Osteoblast (primary cell): ENCODE results near the gene SEPTIN10. TPM values are rescaled to one million over a fixed set of nuclear protein-coding genes. Genes with fewer than 3 reads are reported as not detected.

Experiments used
- DNase-seq: peaks from one replicate; pipeline ENCODE4 v3.0.0; 2011; ENCODE audit warnings: low spot score, mixed read lengths; ENCODE audit not compliant: insufficient read length; ENCODE audit errors: missing footprints
- H2AFZ ChIP-seq: 2 replicates; pipeline ENCODE4 v1.6.0; 2011; ENCODE audit warnings: mild to moderate bottlenecking, low read length
- H3K27ac ChIP-seq: 2 replicates; pipeline ENCODE4 v1.5.1; 2011; ENCODE audit warnings: mild to moderate bottlenecking, low read depth, low read length, moderate library complexity
- H3K27me3 ChIP-seq: 2 replicates; pipeline ENCODE4 v1.6.0; 2012; ENCODE audit warnings: mild to moderate bottlenecking, control low read depth, inconsistent platforms, low read length, moderate library complexity; ENCODE audit not compliant: insufficient read depth
- H3K36me3 ChIP-seq: 2 replicates; pipeline ENCODE4 v1.5.1; 2011; ENCODE audit warnings: mild to moderate bottlenecking, low read length, control low read depth, moderate library complexity; ENCODE audit not compliant: insufficient read depth
- H3K4me1 ChIP-seq: 2 replicates; pipeline ENCODE4 v1.5.1; 2011; ENCODE audit warnings: mild to moderate bottlenecking, low read length, control low read depth, moderate library complexity; ENCODE audit not compliant: insufficient read depth
- H3K4me2 ChIP-seq: 2 replicates; pipeline ENCODE4 v1.6.0; 2011; ENCODE audit warnings: mild to moderate bottlenecking, low read length; ENCODE audit not compliant: insufficient read depth
- H3K4me3 ChIP-seq: fragments of 200-600 bp; sonication (generic); 3 replicates; pipeline ENCODE4 v1.5.1; 2012; ENCODE audit warnings: mild to moderate bottlenecking, low read length, inconsistent platforms; ENCODE audit not compliant: insufficient read depth
- H3K79me2 ChIP-seq: 2 replicates; pipeline ENCODE4 v1.6.0; 2012; ENCODE audit warnings: mild to moderate bottlenecking, low read length, control low read depth, inconsistent platforms; ENCODE audit not compliant: insufficient read depth
- H3K9me3 ChIP-seq: 2 replicates; pipeline ENCODE4 v1.5.1; 2011; ENCODE audit warnings: low read depth, low read length, control low read depth
- H4K20me1 ChIP-seq: 2 replicates; pipeline ENCODE4 v1.6.0; 2012; ENCODE audit warnings: mild to moderate bottlenecking, low read length, control low read depth; ENCODE audit not compliant: insufficient read depth
- total RNA-seq: library from RNA; depleted of rRNA; stranded (reverse); fragments of >200 nt; gene quantifications from 2 replicates; pipeline ENCODE4 v1.2.3, GENCODE V29; 2012
- TF ChIP-seq, protein P1 (sequence below): IDR thresholded peaks from 2 replicates; pipeline ENCODE4 v1.5.1; 2011; ENCODE audit warnings: mild to moderate bottlenecking, low read depth, low read length, moderate library complexity; ENCODE audit errors: extremely low read depth

The SEPTIN10 gene
- total RNA-seq, 1 donor: 101 TPM

DNA sequence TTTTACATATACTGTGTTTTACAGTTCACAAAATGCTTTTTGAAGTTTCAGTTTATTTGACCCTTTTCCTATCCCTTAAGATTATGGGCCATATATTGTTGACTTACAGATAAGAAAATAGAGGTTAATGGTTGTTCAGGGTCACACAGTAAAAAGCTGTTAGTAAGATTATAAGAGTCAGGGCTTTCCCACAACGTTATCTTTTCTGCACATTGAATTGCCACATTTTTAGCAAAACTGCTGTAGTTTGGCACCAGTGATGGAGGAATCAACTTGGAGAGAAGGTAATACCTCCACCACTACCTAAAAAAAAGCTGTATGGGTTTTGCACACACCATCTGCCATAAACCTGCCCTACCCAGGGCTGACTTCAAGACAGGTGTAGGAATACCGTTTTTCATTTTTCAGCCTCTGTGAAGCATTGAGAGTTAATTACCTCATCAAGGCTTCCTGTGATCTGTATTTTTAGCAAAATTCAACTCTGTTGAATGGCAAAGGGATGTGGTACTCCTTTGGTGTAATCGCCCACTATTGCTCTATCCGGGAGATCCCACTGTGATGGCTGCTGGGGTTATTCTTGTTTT lies 5.4 kb upstream of the SEPTIN10 start:
- TF ChIP-seq, protein P1, sequence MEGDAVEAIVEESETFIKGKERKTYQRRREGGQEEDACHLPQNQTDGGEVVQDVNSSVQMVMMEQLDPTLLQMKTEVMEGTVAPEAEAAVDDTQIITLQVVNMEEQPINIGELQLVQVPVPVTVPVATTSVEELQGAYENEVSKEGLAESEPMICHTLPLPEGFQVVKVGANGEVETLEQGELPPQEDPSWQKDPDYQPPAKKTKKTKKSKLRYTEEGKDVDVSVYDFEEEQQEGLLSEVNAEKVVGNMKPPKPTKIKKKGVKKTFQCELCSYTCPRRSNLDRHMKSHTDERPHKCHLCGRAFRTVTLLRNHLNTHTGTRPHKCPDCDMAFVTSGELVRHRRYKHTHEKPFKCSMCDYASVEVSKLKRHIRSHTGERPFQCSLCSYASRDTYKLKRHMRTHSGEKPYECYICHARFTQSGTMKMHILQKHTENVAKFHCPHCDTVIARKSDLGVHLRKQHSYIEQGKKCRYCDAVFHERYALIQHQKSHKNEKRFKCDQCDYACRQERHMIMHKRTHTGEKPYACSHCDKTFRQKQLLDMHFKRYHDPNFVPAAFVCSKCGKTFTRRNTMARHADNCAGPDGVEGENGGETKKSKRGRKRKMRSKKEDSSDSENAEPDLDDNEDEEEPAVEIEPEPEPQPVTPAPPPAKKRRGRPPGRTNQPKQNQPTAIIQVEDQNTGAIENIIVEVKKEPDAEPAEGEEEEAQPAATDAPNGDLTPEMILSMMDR: no peak
- Histone ChIP-seq H3K4me2 (no peak overlapping the region), H3K27ac (no peak overlapping the region), H3K27me3 (peaks cover 3% of the 10 kb centered on the region), H3K4me3 (no peak overlapping the region), H2AFZ (no peak overlapping the region), H3K79me2 (peaks cover 21% of the 10 kb centered on the region), H4K20me1 (peaks cover 16% of the 10 kb centered on the region), H3K36me3 (no peaks in the 10 kb centered on the region), H3K9me3 (no peaks in the 10 kb centered on the region), H3K4me1 (peaks cover 13% of the 10 kb centered on the region)
- DNase-seq: no peak

DNA sequence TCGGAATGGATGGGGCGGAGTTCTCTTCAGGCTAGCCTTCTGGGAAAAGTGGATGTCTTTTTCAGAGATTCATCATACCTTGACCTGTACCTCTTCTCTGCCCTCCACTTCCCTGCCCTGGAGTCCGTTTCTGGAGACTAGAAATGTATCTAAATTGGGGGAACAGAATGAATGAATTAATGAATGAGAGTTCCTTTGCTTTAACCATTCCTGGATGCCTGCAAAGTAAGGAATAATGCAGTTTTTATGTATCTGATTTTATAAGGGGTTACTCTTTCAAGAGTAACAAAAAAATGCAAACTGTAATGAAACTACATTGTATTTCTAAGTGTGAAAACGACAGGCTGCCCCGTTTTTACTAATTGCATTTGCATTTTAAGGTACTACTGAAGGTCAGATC lies 2.4 kb upstream of the SEPTIN10 start:
- Histone ChIP-seq H3K36me3 (no peaks in the 10 kb centered on the region), H3K79me2 (peaks cover 41% of the 10 kb centered on the region), H3K27me3 (no peaks in the 10 kb centered on the region), H3K9me3 (no peaks in the 10 kb centered on the region), H3K4me2 (peak overlapping the region; percentile 86), H3K4me3 (peak overlapping the region; percentile 88), H3K4me1 (peaks cover 27% of the 10 kb centered on the region), H4K20me1 (peaks cover 16% of the 10 kb centered on the region), H3K27ac (no peak overlapping the region), H2AFZ (no peak overlapping the region)
- no peak for DNase-seq
- TF ChIP-seq, protein P1: no peak

DNA sequence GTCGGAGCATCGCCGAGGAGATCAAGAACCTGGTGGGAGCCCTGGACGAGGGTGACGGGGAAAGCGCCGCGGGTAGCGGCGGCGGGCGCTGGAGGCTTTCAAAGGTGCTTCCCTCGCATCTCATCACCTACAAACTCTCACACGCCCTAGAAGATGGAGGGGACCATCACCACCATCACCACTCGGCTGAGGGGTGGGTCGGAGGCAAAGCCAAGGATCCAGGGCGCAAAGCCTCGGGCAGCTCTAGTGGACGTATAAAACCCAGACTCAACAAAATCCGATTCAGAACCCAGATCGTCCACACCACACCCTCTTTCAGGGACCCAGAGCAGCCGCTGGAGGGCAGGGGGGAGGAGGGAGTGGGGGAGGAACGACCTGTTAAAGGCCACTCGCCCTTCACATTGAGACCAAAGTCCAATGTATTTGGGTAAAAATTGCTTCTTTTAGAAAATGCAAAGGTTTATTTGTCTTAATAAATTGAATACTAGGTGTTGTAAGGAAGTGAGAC lies 1.9 kb upstream of the SEPTIN10 start:
- Histone ChIP-seq H3K27me3 (no peaks in the 10 kb centered on the region), H3K27ac (no peak overlapping the region), H3K4me1 (peaks cover 29% of the 10 kb centered on the region), H2AFZ (peak overlapping the region; percentile 68), H3K4me2 (peak overlapping the region; percentile 86), H4K20me1 (peaks cover 16% of the 10 kb centered on the region), H3K36me3 (no peaks in the 10 kb centered on the region), H3K4me3 (peak overlapping the region; percentile 88), H3K79me2 (peaks cover 46% of the 10 kb centered on the region), H3K9me3 (no peaks in the 10 kb centered on the region)
- peak; percentile 32 for DNase-seq
- TF ChIP-seq, protein P1: no peak

DNA sequence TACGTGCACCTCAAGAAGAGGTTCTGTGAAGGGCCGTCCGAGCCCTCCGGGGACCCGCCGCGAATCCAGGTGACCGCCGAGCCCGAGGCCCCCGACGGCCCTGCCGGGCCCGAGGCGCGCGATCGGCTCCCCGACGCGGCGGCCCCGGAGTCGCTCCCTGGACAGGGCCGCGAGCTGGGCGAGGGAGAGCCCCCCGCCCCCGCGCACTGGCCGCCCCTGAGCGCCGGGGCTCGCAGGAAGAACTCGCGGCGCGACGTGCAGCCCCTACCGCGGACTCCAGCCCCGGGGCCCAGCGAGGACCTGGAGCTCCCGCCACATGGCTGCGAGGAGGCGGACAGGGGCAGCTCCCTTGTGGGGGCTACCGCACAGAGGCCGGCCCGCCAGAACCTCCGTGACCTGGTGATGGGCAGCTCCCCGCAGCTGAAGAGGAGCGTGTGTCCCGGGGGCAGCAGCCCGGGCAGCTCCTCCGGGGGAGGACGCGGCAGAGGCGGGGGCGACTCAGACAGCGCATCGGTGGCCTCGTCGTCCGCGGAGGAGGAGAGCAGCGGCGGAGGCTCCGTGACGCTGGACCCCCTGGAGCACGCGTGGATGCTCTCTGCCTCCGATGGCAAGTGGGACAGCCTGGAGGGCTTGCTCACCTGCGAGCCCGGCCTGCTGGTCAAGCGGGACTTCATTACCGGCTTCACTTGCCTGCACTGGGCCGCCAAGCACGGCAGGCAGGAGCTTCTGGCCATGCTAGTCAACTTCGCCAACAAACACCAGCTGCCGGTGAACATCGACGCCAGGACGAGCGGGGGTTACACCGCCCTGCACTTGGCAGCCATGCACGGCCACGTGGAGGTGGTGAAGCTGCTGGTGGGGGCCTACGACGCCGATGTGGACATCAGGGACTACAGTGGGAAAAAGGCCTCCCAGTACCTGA lies 1.2 kb upstream of the SEPTIN10 start:
- Histone ChIP-seq H3K4me1 (peaks cover 30% of the 10 kb centered on the region), H3K27ac (peak overlapping the region; percentile 35), H2AFZ (peak overlapping the region; percentile 68), H3K9me3 (no peaks in the 10 kb centered on the region), H3K36me3 (no peaks in the 10 kb centered on the region), H3K4me3 (peak overlapping the region; percentile 88), H3K4me2 (peak overlapping the region; percentile 86), H4K20me1 (peaks cover 16% of the 10 kb centered on the region), H3K79me2 (peaks cover 53% of the 10 kb centered on the region), H3K27me3 (no peaks in the 10 kb centered on the region)
- TF ChIP-seq, protein P1: no peak
- peak; percentile 63 for DNase-seq
